Stimulated activated naive CD8-positive, alpha-beta T cell treated with anti-CD3 and anti-CD28 coated beads, Interleukin-15, Interleukin-2, amounts not matched to agents 100 ng/mL and 50 ng/mL, for 24 hours (primary cell): ENCODE data around the gene FUBP3.
"Not testable (repeated sequence)": the region's sequence is repeated elsewhere in the genome, so short reads cannot be mapped to it uniquely, and the experiment has no call there.

Experiments
- H3K27ac Mint-ChIP-seq: one replicate; pipeline ENCODE4 v1.8.0; 2021; ENCODE audit warnings: mild to moderate bottlenecking, mixed read lengths
- H3K27me3 Mint-ChIP-seq: one replicate; pipeline ENCODE4 v1.8.0; 2021; ENCODE audit warnings: mixed read lengths
- H3K36me3 Mint-ChIP-seq: one replicate; pipeline ENCODE4 v1.8.0; 2021; ENCODE audit warnings: low read depth, mixed read lengths
- H3K4me1 Mint-ChIP-seq: one replicate; pipeline ENCODE4 v1.8.0; 2021; ENCODE audit warnings: low read depth, mixed read lengths
- H3K4me3 Mint-ChIP-seq: one replicate; pipeline ENCODE4 v1.8.0; 2021; ENCODE audit warnings: mild to moderate bottlenecking, mixed read lengths
- H3K9me3 Mint-ChIP-seq: one replicate; pipeline ENCODE4 v1.8.0; 2021; ENCODE audit warnings: mixed read lengths

FUBP3 gene

GRCh38 chr9:130544364-130544763, 35.0 kb upstream of the FUBP3 start:
- H3K9me3 Mint-ChIP-seq, result no peaks in the 10 kb centered on the region
- H3K27ac Mint-ChIP-seq, result no peak overlapping the region
- H3K27me3 Mint-ChIP-seq, result peaks cover 20% of the 10 kb centered on the region
- H3K4me1 Mint-ChIP-seq, result no peaks in the 10 kb centered on the region
- no peak overlapping the region for H3K4me3 Mint-ChIP-seq
- H3K36me3 Mint-ChIP-seq, result no peaks in the 10 kb centered on the region

GRCh38 chr9:130548103-130548502, 31.3 kb upstream of the FUBP3 start:
- peaks cover 3% of the 10 kb centered on the region for H3K27me3 Mint-ChIP-seq
- no peaks in the 10 kb centered on the region for H3K4me1 Mint-ChIP-seq
- H3K36me3 Mint-ChIP-seq, result no peaks in the 10 kb centered on the region
- no peaks in the 10 kb centered on the region for H3K9me3 Mint-ChIP-seq
- H3K4me3 Mint-ChIP-seq, result no peak overlapping the region
- H3K27ac Mint-ChIP-seq, result no peak overlapping the region

GRCh38 chr9:130549093-130549735, 30.2 kb upstream of the FUBP3 start:
- Mint-ChIP-seq H3K9me3 (no peaks in the 10 kb centered on the region), H3K27me3 (peaks cover 3% of the 10 kb centered on the region), H3K27ac (no peak overlapping the region), H3K4me3 (no peak overlapping the region), H3K4me1 (no peaks in the 10 kb centered on the region), H3K36me3 (no peaks in the 10 kb centered on the region)

GRCh38 chr9:130554606-130555005, 24.8 kb upstream of the FUBP3 start:
- Mint-ChIP-seq H3K4me3 (no peak overlapping the region), H3K36me3 (no peaks in the 10 kb centered on the region), H3K4me1 (no peaks in the 10 kb centered on the region)

GRCh38 chr9:130555061-130555460, 24.3 kb upstream of the FUBP3 start:
- H3K27ac Mint-ChIP-seq, result no peak overlapping the region
- H3K4me3 Mint-ChIP-seq, result no peak overlapping the region
- H3K9me3 Mint-ChIP-seq, result no peaks in the 10 kb centered on the region
- no peaks in the 10 kb centered on the region for H3K36me3 Mint-ChIP-seq
- H3K4me1 Mint-ChIP-seq, result no peaks in the 10 kb centered on the region
- H3K27me3 Mint-ChIP-seq, result no peaks in the 10 kb centered on the region

More at GRCh38 chr9:130554606-130555005, 24.8 kb upstream of the FUBP3 start:
- no peak overlapping the region for H3K27ac Mint-ChIP-seq
- no peaks in the 10 kb centered on the region for H3K27me3 Mint-ChIP-seq
- H3K9me3 Mint-ChIP-seq, result no peaks in the 10 kb centered on the region

GRCh38 chr9:130555968-130556367, 23.4 kb upstream of the FUBP3 start:
- Mint-ChIP-seq H3K27me3 (no peaks in the 10 kb centered on the region), H3K4me3 (no peak overlapping the region), H3K27ac (no peak overlapping the region), H3K36me3 (no peaks in the 10 kb centered on the region), H3K9me3 (no peaks in the 10 kb centered on the region), H3K4me1 (no peaks in the 10 kb centered on the region)

- Mint-ChIP-seq H3K27me3 (no peaks in the 10 kb centered on the region), H3K4me1 (no peaks in the 10 kb centered on the region), H3K4me3 (no peak overlapping the region), H3K9me3 (no peaks in the 10 kb centered on the region), H3K36me3 (no peaks in the 10 kb centered on the region), H3K27ac (no peak overlapping the region)
These were observed 22.8 kb upstream of the FUBP3 start for GRCh38 chr9:130556396-130557076.

- no peaks in the 10 kb centered on the region for H3K9me3 Mint-ChIP-seq
- no peaks in the 10 kb centered on the region for H3K36me3 Mint-ChIP-seq
- no peaks in the 10 kb centered on the region for H3K4me1 Mint-ChIP-seq
- no peak overlapping the region for H3K4me3 Mint-ChIP-seq
- H3K27ac Mint-ChIP-seq, result no peak overlapping the region
- no peaks in the 10 kb centered on the region for H3K27me3 Mint-ChIP-seq
These were observed 22.3 kb upstream of the FUBP3 start for GRCh38 chr9:130557077-130557468.

GRCh38 chr9:130561056-130561455, 18.3 kb upstream of the FUBP3 start:
- Mint-ChIP-seq H3K4me3 (no peak overlapping the region), H3K36me3 (no peaks in the 10 kb centered on the region), H3K27me3 (peaks cover 15% of the 10 kb centered on the region), H3K4me1 (no peaks in the 10 kb centered on the region), H3K9me3 (no peaks in the 10 kb centered on the region), H3K27ac (no peak overlapping the region)

GRCh38 chr9:130562525-130562924, 16.9 kb upstream of the FUBP3 start:
- H3K27ac Mint-ChIP-seq, H3K4me3 Mint-ChIP-seq, H3K4me1 Mint-ChIP-seq, H3K9me3 Mint-ChIP-seq, H3K36me3 Mint-ChIP-seq: not testable (repeated sequence)
- H3K27me3 Mint-ChIP-seq, result peaks cover 20% of the 10 kb centered on the region

- peaks cover 20% of the 10 kb centered on the region for H3K27me3 Mint-ChIP-seq
- H3K4me3 Mint-ChIP-seq, result no peak overlapping the region
- no peak overlapping the region for H3K27ac Mint-ChIP-seq
- H3K36me3 Mint-ChIP-seq, result no peaks in the 10 kb centered on the region
- no peaks in the 10 kb centered on the region for H3K9me3 Mint-ChIP-seq
- H3K4me1 Mint-ChIP-seq, result no peaks in the 10 kb centered on the region
These were observed 15.6 kb upstream of the FUBP3 start for GRCh38 chr9:130563797-130564196.

GRCh38 chr9:130565792-130566191, 13.6 kb upstream of the FUBP3 start:
- H3K27me3 Mint-ChIP-seq, result peaks cover 20% of the 10 kb centered on the region
- H3K27ac Mint-ChIP-seq, result no peak overlapping the region
- no peaks in the 10 kb centered on the region for H3K9me3 Mint-ChIP-seq
- no peak overlapping the region for H3K4me3 Mint-ChIP-seq
- no peaks in the 10 kb centered on the region for H3K4me1 Mint-ChIP-seq
- H3K36me3 Mint-ChIP-seq, result no peaks in the 10 kb centered on the region

- H3K36me3 Mint-ChIP-seq, result no peaks in the 10 kb centered on the region
- H3K27ac Mint-ChIP-seq, result no peak overlapping the region
- no peaks in the 10 kb centered on the region for H3K9me3 Mint-ChIP-seq
- no peak overlapping the region for H3K4me3 Mint-ChIP-seq
- H3K27me3 Mint-ChIP-seq, result peaks cover 7% of the 10 kb centered on the region
- H3K4me1 Mint-ChIP-seq, result no peaks in the 10 kb centered on the region
These were observed 9.2 kb upstream of the FUBP3 start for GRCh38 chr9:130570208-130570607.

- H3K36me3 Mint-ChIP-seq, result no peaks in the 10 kb centered on the region
- H3K9me3 Mint-ChIP-seq, result no peaks in the 10 kb centered on the region
- H3K4me3 Mint-ChIP-seq, result no peak overlapping the region
- peaks cover 14% of the 10 kb centered on the region for H3K4me1 Mint-ChIP-seq
- H3K27me3 Mint-ChIP-seq, result no peaks in the 10 kb centered on the region
- no peak overlapping the region for H3K27ac Mint-ChIP-seq
These were observed 3.9 kb upstream of the FUBP3 start for GRCh38 chr9:130575514-130575913.

- Mint-ChIP-seq H3K4me3 (no peak overlapping the region), H3K4me1 (peaks cover 20% of the 10 kb centered on the region), H3K27ac (no peak overlapping the region), H3K27me3 (no peaks in the 10 kb centered on the region), H3K9me3 (no peaks in the 10 kb centered on the region), H3K36me3 (peaks cover 5% of the 10 kb centered on the region)
These were observed 3.2 kb upstream of the FUBP3 start for GRCh38 chr9:130576176-130576575.
